Muscle of arm (tissue), 12 donors: Measurements from ENCODE around the gene ADSS1. TPM values are rescaled to one million over a fixed set of nuclear protein-coding genes. Genes with fewer than 3 reads are reported as not detected.
"Not testable (repeated sequence)": the region's sequence is repeated elsewhere in the genome, so short reads cannot be mapped to it uniquely, and the experiment has no call there.

ENCODE experiments used
- DNase-seq: peaks from one replicate; pipeline ENCODE4 v3.0.0-alpha.2; 2013
- polyA plus RNA-seq, 12 donors: library from polyadenylated mRNA; unstranded; fragments of 120-200 nt; gene quantifications; one replicate each; pipeline ENCODE4 v1.2.1, GENCODE V29; 2013; ENCODE audit not compliant: insufficient read length in 12 of 12

The ADSS1 gene
- polyA plus RNA-seq, 12 donors = 23.0 to 88.2 (median 55.5) TPM; not detected in 1

- DNase-seq = no peak
These were observed 21.4 kb downstream of the ADSS1 start for GRCh38 chr14:104745431-104745830.

GRCh38 chr14:104746071-104746545, 22.1 kb downstream of the ADSS1 start:
- DNase-seq = no peak

- no peak for DNase-seq
These were observed 23.0 kb downstream of the ADSS1 start for GRCh38 chr14:104746934-104747481.

GRCh38 chr14:104747876-104748275, 23.8 kb downstream of the ADSS1 start:
- no peak for DNase-seq

- peak; percentile 41 for DNase-seq
These were observed 25.2 kb downstream of the ADSS1 start for GRCh38 chr14:104749111-104749649.

GRCh38 chr14:104750056-104750752, 26.2 kb downstream of the ADSS1 start:
- no peak for DNase-seq

GRCh38 chr14:104750753-104751057, 26.7 kb downstream of the ADSS1 start:
- not testable (repeated sequence) for DNase-seq

GRCh38 chr14:104751539-104752422, 27.8 kb downstream of the ADSS1 start:
- DNase-seq = no peak

- no peak for DNase-seq
These were observed 28.4 kb downstream of the ADSS1 start for GRCh38 chr14:104752423-104752734.

GRCh38 chr14:104752735-104753527, 28.9 kb downstream of the ADSS1 start, which contains the start of gene SIVA1:
Gene SIVA1, plus strand, starts transcription at chr14:104753147. Its CDS starts 55 bp downstream, at chr14:104753202.
- peak; percentile 100 for DNase-seq

- DNase-seq = no peak
These were observed 29.6 kb downstream of the ADSS1 start for GRCh38 chr14:104753528-104754212.

GRCh38 chr14:104754213-104754851, 30.3 kb downstream of the ADSS1 start:
- DNase-seq = no peak

- no peak for DNase-seq
These were observed 31.6 kb downstream of the ADSS1 start for GRCh38 chr14:104755621-104756020.

- DNase-seq = no peak
These were observed 32.6 kb downstream of the ADSS1 start for GRCh38 chr14:104756477-104757237.

- no peak for DNase-seq
These were observed 33.2 kb downstream of the ADSS1 start for GRCh38 chr14:104757238-104757585.

- no peak for DNase-seq
These were observed 33.8 kb downstream of the ADSS1 start for GRCh38 chr14:104757681-104758392.

- no peak for DNase-seq
These were observed 35.2 kb downstream of the ADSS1 start for GRCh38 chr14:104758981-104759969.

- no peak for DNase-seq
These were observed 41.5 kb downstream of the ADSS1 start for GRCh38 chr14:104765517-104765916.
